Inferior parietal cortex (tissue), 1 donor: Measurements from ENCODE around the gene LRRC34.

Experiments
- DNase-seq: peaks from one replicate; pipeline ENCODE4 v3.0.0-alpha.2; 2016; ENCODE audit errors: extremely low spot score

The LRRC34 gene

GRCh38 chr3:169813757-169814517 lies 1.2 kb upstream of the LRRC34 start:
- DNase-seq = no peak

- no peak for DNase-seq
Observed at GRCh38 chr3:169813278-169813677, 574 bp upstream of the LRRC34 start.

- DNase-seq = peak; percentile 70
Observed at GRCh38 chr3:169811631-169812331, 923 bp downstream of the LRRC34 start.

- no peak for DNase-seq
Observed at GRCh38 chr3:169809230-169809795, 3.4 kb downstream of the LRRC34 start.

- DNase-seq = no peak
Observed at GRCh38 chr3:169804681-169805080, 8.0 kb downstream of the LRRC34 start.

GRCh38 chr3:169792359-169792758 lies 20.3 kb downstream of the LRRC34 start:
- no peak for DNase-seq

GRCh38 chr3:169790687-169791429 lies 21.8 kb downstream of the LRRC34 start:
- no peak for DNase-seq

GRCh38 chr3:169790219-169790618 lies 22.5 kb downstream of the LRRC34 start:
- DNase-seq = no peak

- DNase-seq = no peak
Observed at GRCh38 chr3:169787791-169788190, 24.9 kb downstream of the LRRC34 start.

- no peak for DNase-seq
Observed at GRCh38 chr3:169787120-169787519, 25.6 kb downstream of the LRRC34 start.

GRCh38 chr3:169781209-169781855 lies 31.4 kb downstream of the LRRC34 start:
- DNase-seq = no peak

- no peak for DNase-seq
Observed at GRCh38 chr3:169780742-169781141, 32.0 kb downstream of the LRRC34 start.

- no peak for DNase-seq
Observed at GRCh38 chr3:169777822-169778221, 34.9 kb downstream of the LRRC34 start.

- no peak for DNase-seq
Observed at GRCh38 chr3:169774186-169774585, 38.5 kb downstream of the LRRC34 start.

GRCh38 chr3:169772897-169773816 lies 39.5 kb downstream of the LRRC34 start, which contains the start of gene MYNN:
Gene MYNN (plus strand): TSS chr3:169773396. CDS start chr3:169774296, 900 bp downstream.
- DNase-seq = peak; percentile 95

- DNase-seq = peak; percentile 84
Observed at GRCh38 chr3:169772305-169772896, 40.3 kb downstream of the LRRC34 start.

GRCh38 chr3:169771497-169772304 lies 41.0 kb downstream of the LRRC34 start:
- peak; percentile 96 for DNase-seq

- peak; percentile 64 for DNase-seq
Observed at GRCh38 chr3:169769287-169770181, 43.2 kb downstream of the LRRC34 start, which contains the start of gene ACTRT3. Gene ACTRT3 (minus strand): TSS chr3:169769561. CDS start chr3:169769520, 41 bp downstream.
